GM10266 (cell line): ENCODE data around the gene MYCBP2.
"Not testable (repeated sequence)": the region's sequence is repeated elsewhere in the genome, so short reads cannot be mapped to it uniquely, and the experiment has no call there.

Source experiments
- DNase-seq: peaks from one replicate; pipeline ENCODE4 v3.0.0; 2012; ENCODE audit errors: extremely low spot score
- TF ChIP-seq, protein P1 (sequence below): IDR thresholded peaks from 2 replicates; pipeline ENCODE4 v1.5.1; 2012; ENCODE audit warnings: mild to moderate bottlenecking, low read depth; ENCODE audit not compliant: control insufficient read depth, insufficient read depth; ENCODE audit errors: missing control alignments

MYCBP2 gene

DNA sequence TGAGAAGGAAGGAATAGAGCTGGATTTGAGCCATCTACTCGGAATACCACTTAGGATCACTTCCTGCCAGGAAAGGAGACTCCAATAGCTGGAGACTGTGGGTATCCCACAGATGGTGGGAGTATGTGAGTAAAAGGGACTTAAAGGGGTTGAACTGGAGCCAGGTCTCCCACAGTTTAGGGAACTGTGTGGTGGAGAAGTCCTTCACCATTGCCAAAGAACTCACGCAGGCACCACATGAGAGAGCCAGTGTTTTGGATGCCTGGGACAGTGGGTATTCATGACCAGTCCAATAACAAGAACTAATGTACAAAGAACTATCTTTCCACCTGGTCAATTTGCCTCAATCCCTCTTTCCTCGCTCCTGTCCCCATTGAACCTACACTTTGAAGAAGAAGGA is 24.4 kb upstream of the MYCBP2 start:
- no peak for DNase-seq
- TF ChIP-seq, protein P1, sequence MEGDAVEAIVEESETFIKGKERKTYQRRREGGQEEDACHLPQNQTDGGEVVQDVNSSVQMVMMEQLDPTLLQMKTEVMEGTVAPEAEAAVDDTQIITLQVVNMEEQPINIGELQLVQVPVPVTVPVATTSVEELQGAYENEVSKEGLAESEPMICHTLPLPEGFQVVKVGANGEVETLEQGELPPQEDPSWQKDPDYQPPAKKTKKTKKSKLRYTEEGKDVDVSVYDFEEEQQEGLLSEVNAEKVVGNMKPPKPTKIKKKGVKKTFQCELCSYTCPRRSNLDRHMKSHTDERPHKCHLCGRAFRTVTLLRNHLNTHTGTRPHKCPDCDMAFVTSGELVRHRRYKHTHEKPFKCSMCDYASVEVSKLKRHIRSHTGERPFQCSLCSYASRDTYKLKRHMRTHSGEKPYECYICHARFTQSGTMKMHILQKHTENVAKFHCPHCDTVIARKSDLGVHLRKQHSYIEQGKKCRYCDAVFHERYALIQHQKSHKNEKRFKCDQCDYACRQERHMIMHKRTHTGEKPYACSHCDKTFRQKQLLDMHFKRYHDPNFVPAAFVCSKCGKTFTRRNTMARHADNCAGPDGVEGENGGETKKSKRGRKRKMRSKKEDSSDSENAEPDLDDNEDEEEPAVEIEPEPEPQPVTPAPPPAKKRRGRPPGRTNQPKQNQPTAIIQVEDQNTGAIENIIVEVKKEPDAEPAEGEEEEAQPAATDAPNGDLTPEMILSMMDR = no peak

DNA sequence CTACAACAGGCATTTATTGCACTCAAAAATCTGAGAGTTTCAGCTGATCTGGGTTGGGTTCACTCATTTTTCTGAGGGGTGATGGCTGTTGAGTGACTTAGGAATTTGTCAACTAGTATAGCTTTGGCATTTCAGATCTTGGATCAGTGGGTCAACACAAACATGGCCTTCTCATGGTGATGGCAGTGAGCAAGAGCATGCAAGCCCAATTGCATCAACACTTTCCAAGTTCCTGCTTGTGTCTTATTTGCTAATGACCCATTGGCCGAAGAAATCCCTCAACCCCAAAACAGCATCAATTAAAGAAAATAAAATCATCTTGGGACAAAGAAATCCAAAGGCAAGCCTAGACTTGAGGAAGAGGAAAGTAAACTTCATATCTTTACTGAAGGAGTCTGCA is 23.9 kb upstream of the MYCBP2 start:
- no peak for DNase-seq
- TF ChIP-seq, protein P1 = no peak

DNA sequence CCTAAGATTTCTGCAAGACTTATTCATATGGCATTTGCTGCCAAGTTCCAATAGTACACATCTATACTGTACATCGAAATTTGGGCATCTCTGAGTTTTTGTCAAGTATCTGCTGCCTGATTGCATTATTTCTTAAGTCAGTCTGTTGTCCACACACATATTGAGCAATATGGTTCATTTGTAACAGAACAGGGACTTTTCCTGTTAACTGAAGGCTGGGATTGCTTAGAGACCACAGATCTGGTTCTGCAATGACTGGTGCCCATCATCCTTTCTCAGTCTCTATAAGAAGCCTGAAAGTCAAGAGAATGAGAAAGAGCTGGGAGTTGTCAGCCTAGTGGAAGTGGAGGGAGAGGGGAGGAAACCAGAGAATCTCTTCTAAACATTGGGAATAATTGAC is 22.5 kb upstream of the MYCBP2 start:
- TF ChIP-seq, protein P1 = no peak
- DNase-seq = no peak

DNA sequence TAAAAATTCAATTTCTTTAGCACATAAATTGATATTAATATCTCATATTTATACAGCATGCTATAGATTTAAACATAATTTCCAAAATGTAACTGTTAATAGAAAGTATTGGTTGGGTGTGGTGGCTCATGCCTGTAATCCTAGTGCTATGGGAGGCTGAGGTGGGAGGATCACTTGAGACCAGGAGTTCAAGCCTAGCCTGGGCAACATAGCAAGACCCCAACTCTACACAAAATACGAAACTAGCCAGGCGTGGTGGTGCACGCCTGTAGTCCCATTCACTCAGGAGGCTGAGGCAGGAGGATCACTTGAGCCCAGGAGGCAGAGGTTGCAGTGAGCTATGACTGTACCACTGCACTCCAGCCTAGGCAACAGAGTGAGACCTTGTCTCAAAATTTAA is 20.5 kb upstream of the MYCBP2 start:
- not testable (repeated sequence) for DNase-seq

DNA sequence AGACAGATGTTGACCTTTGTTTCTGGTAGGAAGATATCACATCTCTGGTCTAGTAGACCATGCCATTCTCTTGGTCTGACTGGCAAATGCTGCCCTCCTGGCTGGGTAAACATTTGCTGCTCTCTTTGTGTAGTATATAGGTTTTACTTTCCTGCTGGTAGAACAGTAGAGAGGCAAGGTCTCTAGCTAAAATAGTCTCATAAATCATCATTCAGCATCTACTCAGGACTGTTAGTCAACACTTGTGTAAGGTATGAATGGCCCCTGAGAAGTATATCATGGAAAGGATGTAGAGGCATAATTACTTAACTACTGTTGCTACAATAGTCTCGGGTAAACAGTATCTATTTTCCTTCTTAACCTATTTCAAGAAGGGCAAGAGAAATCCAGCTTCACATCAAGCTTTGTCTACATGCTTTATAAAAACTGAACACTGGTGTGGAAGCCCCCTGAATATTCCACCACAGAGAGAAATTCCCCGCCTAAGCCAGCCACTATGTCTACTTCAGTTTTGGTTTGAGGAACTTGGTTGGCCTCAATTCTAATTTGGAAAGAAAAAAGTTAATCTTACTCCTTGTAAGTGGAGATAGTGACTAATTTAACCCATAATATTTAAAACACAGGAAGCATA is 18.4 kb upstream of the MYCBP2 start:
- no peak for DNase-seq
- TF ChIP-seq, protein P1 = no peak

DNA sequence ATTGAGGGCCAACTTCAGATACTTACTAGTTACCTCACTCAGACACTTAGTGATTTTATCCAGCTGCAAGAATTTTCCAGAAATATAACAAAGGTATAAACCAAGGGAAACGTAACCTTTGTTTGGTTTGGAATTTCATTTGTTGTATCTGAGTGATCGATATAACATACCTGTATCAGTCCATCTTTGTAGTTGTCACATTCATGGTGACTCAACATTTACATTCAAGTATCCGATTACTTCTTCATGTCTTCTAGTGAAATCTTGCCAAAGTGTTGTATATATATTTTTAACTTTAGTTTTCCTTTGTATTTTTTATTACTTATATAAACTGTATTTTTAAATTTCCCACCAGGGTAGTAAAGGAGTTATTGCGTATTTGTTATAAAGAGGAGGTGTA is 16.9 kb upstream of the MYCBP2 start:
- DNase-seq = no peak
- TF ChIP-seq, protein P1 = no peak

DNA sequence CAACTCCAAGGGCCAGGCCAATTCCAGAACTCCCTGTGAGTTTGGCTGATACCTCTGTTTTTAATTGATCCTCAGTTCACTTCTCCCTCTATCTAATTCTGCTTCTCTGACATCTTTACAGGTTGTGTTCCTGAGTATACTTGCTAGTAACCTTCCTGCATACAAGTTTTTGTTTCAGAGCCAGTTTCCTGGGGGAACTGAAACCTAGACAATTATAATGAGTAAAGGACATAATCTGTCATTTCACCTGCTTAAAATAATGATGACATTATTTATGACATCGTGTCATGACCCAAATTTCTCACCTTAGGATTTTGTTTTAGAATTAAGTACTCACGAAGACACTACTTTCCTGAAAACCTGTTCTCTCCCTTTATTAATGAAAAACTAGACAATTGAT is 12.5 kb upstream of the MYCBP2 start:
- TF ChIP-seq, protein P1 = no peak
- DNase-seq = no peak

DNA sequence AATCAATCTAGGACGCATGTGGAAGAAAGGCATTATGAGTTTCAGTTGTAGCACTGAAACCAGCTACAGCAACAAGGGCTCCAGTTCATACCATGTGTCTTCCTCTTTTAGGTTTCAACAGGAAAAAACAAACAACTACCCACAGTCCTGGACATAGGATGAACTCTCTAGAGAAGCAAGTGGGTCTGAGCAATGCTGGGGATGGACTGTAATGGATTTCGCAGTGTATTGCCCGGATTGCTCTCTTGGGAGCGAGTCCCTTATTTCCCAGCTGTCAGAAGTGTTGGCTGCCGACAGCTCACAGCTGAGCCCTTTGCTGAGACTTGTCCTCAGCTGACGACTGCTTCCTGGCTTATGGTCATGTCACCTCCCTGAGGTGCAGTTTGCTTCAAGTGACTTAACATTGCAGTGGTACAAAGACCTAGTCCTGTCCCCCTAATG is 12.1 kb upstream of the MYCBP2 start:
- no peak for DNase-seq
- TF ChIP-seq, protein P1 = no peak
